CD14-positive monocyte (primary cell): ENCODE measurements around the gene SPI1. TPM values are rescaled to one million over a fixed set of nuclear protein-coding genes. Genes with fewer than 3 reads are reported as not detected.

ENCODE experiments used
- DNase-seq, 3 donors: peaks; one replicate each; pipeline ENCODE4 v3.0.0-alpha.2; 2011 to 2022
- H2AFZ ChIP-seq: 2 replicates; pipeline ENCODE4 v1.6.0; 2012; ENCODE audit warnings: mild to moderate bottlenecking, low read depth, low read length, inconsistent platforms; ENCODE audit not compliant: insufficient read depth, poor library complexity, severe bottlenecking
- H3K27ac ChIP-seq, 2 donors: 1 replicate in 1 of 2; 2 replicates in 1 of 2; pipeline ENCODE4 v1.5.1; 2012 to 2013; ENCODE audit warnings: low read length in 2 of 2, control low read depth in 1 of 2, inconsistent platforms in 1 of 2, low read depth in 1 of 2, mild to moderate bottlenecking in 1 of 2
- H3K27me3 ChIP-seq, 2 donors: one replicate each; pipeline versions ENCODE4 v1.6.0 to v1.6.1; 2011 to 2013; ENCODE audit warnings: low read length in 2 of 2; ENCODE audit not compliant: control insufficient read depth in 2 of 2, insufficient read depth in 2 of 2
- H3K36me3 ChIP-seq, 2 donors: replicated peaks in 1 of 2; 1 replicate in 1 of 2; 2 replicates in 1 of 2; pipeline versions ENCODE4 v1.5.1 to v1.6.1; 2012 to 2013; ENCODE audit warnings: low read length in 2 of 2, control low read depth in 1 of 2, inconsistent platforms in 1 of 2, mild to moderate bottlenecking in 1 of 2; ENCODE audit not compliant: insufficient read depth in 2 of 2, control insufficient read depth in 1 of 2
- H3K4me1 ChIP-seq, 2 donors: 1 replicate in 1 of 2; 2 replicates in 1 of 2; pipeline versions ENCODE4 v1.5.1 to v1.6.1; 2012 to 2013; ENCODE audit warnings: low read length in 2 of 2, control low read depth in 1 of 2, inconsistent platforms in 1 of 2, mild to moderate bottlenecking in 1 of 2, moderate library complexity in 1 of 2; ENCODE audit not compliant: insufficient read depth in 2 of 2, control insufficient read depth in 1 of 2
- H3K4me2 ChIP-seq: replicated peaks from 2 replicates; pipeline ENCODE3; 2012; ENCODE audit warnings: low read length, moderate library complexity, mild to moderate bottlenecking; ENCODE audit not compliant: poor library complexity, severe bottlenecking; ENCODE audit errors: extremely low read depth
- H3K4me3 ChIP-seq, 3 experiments: fragments of 200-600 bp in 1 of 3; sonication (generic) in 1 of 3; replicated peaks in 1 of 3; 1 replicate in 2 of 3; 2 replicates in 1 of 3; pipeline ENCODE4 v1.5.1; 2011 to 2013; ENCODE audit warnings: low read length in 3 of 3, mild to moderate bottlenecking in 3 of 3, control low read depth in 2 of 3, low read depth in 2 of 3, inconsistent platforms in 1 of 3, moderate library complexity in 1 of 3
- H3K79me2 ChIP-seq: 2 replicates; pipeline ENCODE4 v1.6.0; 2012; ENCODE audit warnings: mild to moderate bottlenecking, control low read depth, inconsistent platforms, low read length, moderate library complexity; ENCODE audit not compliant: insufficient read depth
- H3K9ac ChIP-seq: 2 replicates; pipeline ENCODE4 v1.6.0; 2017; ENCODE audit warnings: low read length, mild to moderate bottlenecking; ENCODE audit not compliant: insufficient read depth, poor library complexity, severe bottlenecking
- H3K9me3 ChIP-seq, 2 donors: replicated peaks in 1 of 2; 1 replicate in 1 of 2; 2 replicates in 1 of 2; pipeline versions ENCODE4 v1.5.1 to v1.6.1; 2012 to 2013; ENCODE audit warnings: low read length in 2 of 2, control low read depth in 1 of 2; ENCODE audit not compliant: control insufficient read depth in 1 of 2, insufficient read depth in 1 of 2
- H4K20me1 ChIP-seq: 2 replicates; pipeline ENCODE4 v1.6.0; 2012; ENCODE audit warnings: mild to moderate bottlenecking, low read length, control low read depth, moderate library complexity; ENCODE audit not compliant: insufficient read depth
- H3K27ac Mint-ChIP-seq, 7 donors: one replicate each; pipeline ENCODE4 v1.8.0; 2020; ENCODE audit warnings: mild to moderate bottlenecking in 7 of 7, mixed read lengths in 7 of 7, moderate library complexity in 6 of 7, inconsistent platforms in 2 of 7
- H3K27me3 Mint-ChIP-seq, 3 donors: one replicate each; pipeline ENCODE4 v1.8.0; 2021 to 2022; ENCODE audit warnings: low read depth in 3 of 3, mild to moderate bottlenecking in 3 of 3, mixed read lengths in 3 of 3, moderate library complexity in 3 of 3, inconsistent platforms in 1 of 3
- H3K36me3 Mint-ChIP-seq, 2 donors: one replicate each; pipeline ENCODE4 v1.8.0; 2020; ENCODE audit warnings: mixed read lengths in 2 of 2, inconsistent platforms in 1 of 2, mild to moderate bottlenecking in 1 of 2
- H3K4me1 Mint-ChIP-seq: one replicate; pipeline ENCODE4 v1.8.0; 2020; ENCODE audit warnings: mild to moderate bottlenecking, mixed read lengths
- H3K4me3 Mint-ChIP-seq, 2 donors: one replicate each; pipeline ENCODE4 v1.8.0; 2020; ENCODE audit warnings: mild to moderate bottlenecking in 2 of 2, mixed read lengths in 2 of 2, moderate library complexity in 1 of 2
- H3K9me3 Mint-ChIP-seq, 7 donors: one replicate each; pipeline ENCODE4 v1.8.0; 2020 to 2022; ENCODE audit warnings: mixed read lengths in 7 of 7, mild to moderate bottlenecking in 6 of 7, moderate library complexity in 6 of 7, inconsistent platforms in 2 of 7
- WGBS: methylation state at CpG from one replicate; pipeline ENCODE4 v1.1.5; 2013; ENCODE audit warnings: missing lambda C conversion rate; ENCODE audit not compliant: insufficient coverage; 5-methylcytosine and 5-hydroxymethylcytosine counted together
- intact Hi-C, 2 donors: fragments of 100-400 bp; cut with micrococcal nuclease; formaldehyde crosslinking; loops; one replicate each; pipeline versions ENCODE4 v1.15.0 to v1.15.1; 2023
- polyA plus RNA-seq, 3 donors: library from polyadenylated mRNA; depleted of rRNA in 1 of 3; unstranded in 2 of 3; stranded (reverse) in 1 of 3; fragments of 300-500 nt in 2 of 3; fragments of >200 nt in 1 of 3; fragmentation: Illumina TruSeq in 2 of 3; gene quantifications; 1 replicate in 2 of 3; 2 replicates in 1 of 3; pipeline ENCODE4 v1.2.3, GENCODE V29; 2012 to 2021
- TF ChIP-seq, protein P1 (sequence below): fragments of 200-600 bp; IDR thresholded peaks from one replicate; pipeline ENCODE4 v1.8.0; 2022; ENCODE audit warnings: antibody characterized with exemption, mild to moderate bottlenecking

SPI1 gene
- polyA plus RNA-seq, 3 donors, result 156 to 914 (median 223) TPM

DNA sequence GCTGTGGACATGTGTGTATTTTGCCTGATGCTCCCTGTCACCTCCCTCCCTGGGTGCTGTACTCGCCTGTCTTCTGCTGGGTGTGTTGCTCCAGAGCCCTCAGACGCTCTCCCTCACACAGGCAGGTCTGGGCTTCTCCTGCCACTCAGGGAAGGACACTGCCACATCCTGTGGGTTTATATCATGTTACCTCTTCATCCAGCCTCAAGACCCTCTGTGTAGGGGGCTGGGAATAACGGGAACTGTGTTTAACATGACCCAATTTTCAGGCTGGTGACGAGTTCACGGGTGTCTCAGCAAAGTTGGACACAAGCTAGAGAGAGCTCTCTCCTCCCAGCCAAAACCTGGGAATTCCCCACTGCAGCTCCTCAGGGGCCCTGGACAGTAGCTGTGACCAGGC lies 50.4 kb downstream of the SPI1 start:
- Histone ChIP-seq H2AFZ (no peak overlapping the region), H3K4me1 (peaks cover 0 to 6% of the 10 kb centered on the region in 2 donors), H3K4me3 (no peak overlapping the region), H3K27me3 (no peaks in the 10 kb centered on the region), H3K9me3 (no peaks in the 10 kb centered on the region), H3K27ac (peak overlapping the region in 1 of 2 donors; percentile 1), H3K36me3 (peaks cover 0 to 2% of the 10 kb centered on the region in 2 donors), H3K9ac (no peak overlapping the region), H3K79me2 (no peaks in the 10 kb centered on the region), H4K20me1 (peaks cover 34% of the 10 kb centered on the region), H3K4me2 (no peak overlapping the region)
- H3K9me3 Mint-ChIP-seq, result no peaks in the 10 kb centered on the region
- H3K27me3 Mint-ChIP-seq, result no peaks in the 10 kb centered on the region
- peaks cover 8% of the 10 kb centered on the region for H3K4me1 Mint-ChIP-seq
- intact Hi-C loops, result no loop called here
- H3K36me3 Mint-ChIP-seq, result peaks cover 61% of the 10 kb centered on the region in 2 donors
- H3K27ac Mint-ChIP-seq, result peak overlapping the region in 6 of 7 donors; percentile 18 to 90 (median 58)
- H3K4me3 Mint-ChIP-seq, result no peak overlapping the region
- peak in 1 of 3 donors; percentile 2 for DNase-seq
- TF ChIP-seq, protein P1, sequence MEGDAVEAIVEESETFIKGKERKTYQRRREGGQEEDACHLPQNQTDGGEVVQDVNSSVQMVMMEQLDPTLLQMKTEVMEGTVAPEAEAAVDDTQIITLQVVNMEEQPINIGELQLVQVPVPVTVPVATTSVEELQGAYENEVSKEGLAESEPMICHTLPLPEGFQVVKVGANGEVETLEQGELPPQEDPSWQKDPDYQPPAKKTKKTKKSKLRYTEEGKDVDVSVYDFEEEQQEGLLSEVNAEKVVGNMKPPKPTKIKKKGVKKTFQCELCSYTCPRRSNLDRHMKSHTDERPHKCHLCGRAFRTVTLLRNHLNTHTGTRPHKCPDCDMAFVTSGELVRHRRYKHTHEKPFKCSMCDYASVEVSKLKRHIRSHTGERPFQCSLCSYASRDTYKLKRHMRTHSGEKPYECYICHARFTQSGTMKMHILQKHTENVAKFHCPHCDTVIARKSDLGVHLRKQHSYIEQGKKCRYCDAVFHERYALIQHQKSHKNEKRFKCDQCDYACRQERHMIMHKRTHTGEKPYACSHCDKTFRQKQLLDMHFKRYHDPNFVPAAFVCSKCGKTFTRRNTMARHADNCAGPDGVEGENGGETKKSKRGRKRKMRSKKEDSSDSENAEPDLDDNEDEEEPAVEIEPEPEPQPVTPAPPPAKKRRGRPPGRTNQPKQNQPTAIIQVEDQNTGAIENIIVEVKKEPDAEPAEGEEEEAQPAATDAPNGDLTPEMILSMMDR, result no peak
- no CpG with 5 or more reads among the region's 5 CpGs for WGBS

DNA sequence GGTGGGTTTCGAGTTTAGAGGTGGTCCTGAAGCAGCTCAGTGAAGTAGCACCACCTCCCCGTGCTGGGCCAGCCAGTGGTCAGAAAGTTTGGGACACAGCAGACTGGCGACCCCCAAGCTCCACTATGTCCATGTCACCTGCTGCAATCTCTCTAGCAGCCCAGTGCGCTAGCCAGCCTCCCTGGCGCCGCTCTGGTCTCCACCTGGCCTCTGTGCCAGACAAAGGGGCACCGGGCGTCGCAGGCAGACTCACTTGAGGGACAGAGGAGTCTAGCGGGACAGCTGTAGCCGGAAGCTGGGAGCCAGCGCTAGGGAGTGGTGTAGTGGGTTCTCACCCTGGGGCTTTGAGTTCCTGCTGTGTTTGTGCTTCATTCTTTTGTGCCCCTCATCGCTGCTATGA lies 51.3 kb downstream of the SPI1 start:
- Mint-ChIP-seq H3K9me3 (no peaks in the 10 kb centered on the region), H3K36me3 (peaks cover 64 to 68% of the 10 kb centered on the region in 2 donors), H3K4me3 (no peak overlapping the region), H3K27me3 (no peaks in the 10 kb centered on the region), H3K4me1 (peaks cover 8% of the 10 kb centered on the region), H3K27ac (peak overlapping the region in 1 of 7 donors; percentile 68)
- no peaks in the 10 kb centered on the region for H3K79me2 ChIP-seq
- no peak overlapping the region for H2AFZ ChIP-seq
- intact Hi-C loops, result no loop called here
- H3K4me3 ChIP-seq, result no peak overlapping the region
- no peak overlapping the region for H3K9ac ChIP-seq
- no peak overlapping the region for H3K27ac ChIP-seq
- peaks cover 0 to 6% of the 10 kb centered on the region in 2 donors for H3K4me1 ChIP-seq
- peak in 1 of 3 donors; percentile 2 for DNase-seq
- 97% methylated on average over 12 of the region's 13 CpGs for WGBS
- H4K20me1 ChIP-seq, result peaks cover 34% of the 10 kb centered on the region
- H3K9me3 ChIP-seq, result no peaks in the 10 kb centered on the region
- H3K27me3 ChIP-seq, result no peaks in the 10 kb centered on the region
- TF ChIP-seq, protein P1, result no peak
- H3K36me3 ChIP-seq, result peaks cover 0 to 8% of the 10 kb centered on the region in 2 donors
- no peak overlapping the region for H3K4me2 ChIP-seq
